ENCODE data around the gene SEZ6L.

The SEZ6L gene

GRCh38 chr22:26168330-26168851, 871 bp upstream of the SEZ6L start:
- no peak overlapping the region for H3K4me3 ChIP-seq (ENCODE audit: low read length, poor library complexity, severe bottlenecking)
- H3K27me3 ChIP-seq (ENCODE audit: insufficient read depth, low read length, poor library complexity, severe bottlenecking), result no peaks in the 10 kb centered on the region
- no peaks in the 10 kb centered on the region for H3K9me3 ChIP-seq (ENCODE audit: insufficient read depth, low read depth, low read length)
- H3K4me1 ChIP-seq (ENCODE audit: insufficient read depth, low read length, poor library complexity, severe bottlenecking), result no peaks in the 10 kb centered on the region
- H3K36me3 ChIP-seq (ENCODE audit: insufficient read depth, low read length), result no peaks in the 10 kb centered on the region
- H2AFZ ChIP-seq (ENCODE audit: low read length), result no peak overlapping the region
- no peaks in the 10 kb centered on the region for H3F3A ChIP-seq (ENCODE audit: low read depth)
- no peaks in the 10 kb centered on the region for H4K20me1 ChIP-seq (ENCODE audit: insufficient read depth, low read length, poor library complexity, severe bottlenecking)
- no peaks in the 10 kb centered on the region for H3K79me2 ChIP-seq (ENCODE audit: insufficient read depth, low read length)
- H3K4me2 ChIP-seq (ENCODE audit: low read depth, low read length, poor library complexity, severe bottlenecking), result no peak overlapping the region
- no peaks in the 10 kb centered on the region for H3K9me2 ChIP-seq (replicated peaks; ENCODE audit: low read depth, low read length)
- no peak overlapping the region for H3K9ac ChIP-seq (ENCODE audit: low read depth, low read length, poor library complexity, severe bottlenecking)
- TF ChIP-seq EZH2phosphoT487 (IDR thresholded peaks at IDR 0.05; ENCODE audit: borderline replicate concordance), result no peak
- TF ChIP-seq, protein P1, sequence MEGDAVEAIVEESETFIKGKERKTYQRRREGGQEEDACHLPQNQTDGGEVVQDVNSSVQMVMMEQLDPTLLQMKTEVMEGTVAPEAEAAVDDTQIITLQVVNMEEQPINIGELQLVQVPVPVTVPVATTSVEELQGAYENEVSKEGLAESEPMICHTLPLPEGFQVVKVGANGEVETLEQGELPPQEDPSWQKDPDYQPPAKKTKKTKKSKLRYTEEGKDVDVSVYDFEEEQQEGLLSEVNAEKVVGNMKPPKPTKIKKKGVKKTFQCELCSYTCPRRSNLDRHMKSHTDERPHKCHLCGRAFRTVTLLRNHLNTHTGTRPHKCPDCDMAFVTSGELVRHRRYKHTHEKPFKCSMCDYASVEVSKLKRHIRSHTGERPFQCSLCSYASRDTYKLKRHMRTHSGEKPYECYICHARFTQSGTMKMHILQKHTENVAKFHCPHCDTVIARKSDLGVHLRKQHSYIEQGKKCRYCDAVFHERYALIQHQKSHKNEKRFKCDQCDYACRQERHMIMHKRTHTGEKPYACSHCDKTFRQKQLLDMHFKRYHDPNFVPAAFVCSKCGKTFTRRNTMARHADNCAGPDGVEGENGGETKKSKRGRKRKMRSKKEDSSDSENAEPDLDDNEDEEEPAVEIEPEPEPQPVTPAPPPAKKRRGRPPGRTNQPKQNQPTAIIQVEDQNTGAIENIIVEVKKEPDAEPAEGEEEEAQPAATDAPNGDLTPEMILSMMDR (conservative IDR thresholded peaks at IDR 0.05; ENCODE audit: low read length), result no peak

- no peak overlapping the region for H3K4me2 ChIP-seq (ENCODE audit: low read depth, low read length, poor library complexity, severe bottlenecking)
- no peaks in the 10 kb centered on the region for H3K4me1 ChIP-seq (ENCODE audit: insufficient read depth, low read length, poor library complexity, severe bottlenecking)
- H2AFZ ChIP-seq (ENCODE audit: low read length), result no peak overlapping the region
- no peaks in the 10 kb centered on the region for H3K9me3 ChIP-seq (ENCODE audit: insufficient read depth, low read depth, low read length)
- no peaks in the 10 kb centered on the region for H3K36me3 ChIP-seq (ENCODE audit: insufficient read depth, low read length)
- no peaks in the 10 kb centered on the region for H3K79me2 ChIP-seq (ENCODE audit: insufficient read depth, low read length)
- H4K20me1 ChIP-seq (ENCODE audit: insufficient read depth, low read length, poor library complexity, severe bottlenecking), result no peaks in the 10 kb centered on the region
- H3K9ac ChIP-seq (ENCODE audit: low read depth, low read length, poor library complexity, severe bottlenecking), result no peak overlapping the region
- no peaks in the 10 kb centered on the region for H3K9me2 ChIP-seq (replicated peaks; ENCODE audit: low read depth, low read length)
- H3K27me3 ChIP-seq (ENCODE audit: insufficient read depth, low read length, poor library complexity, severe bottlenecking), result no peaks in the 10 kb centered on the region
- no peak overlapping the region for H3K4me3 ChIP-seq (ENCODE audit: low read length, poor library complexity, severe bottlenecking)
- H3F3A ChIP-seq (ENCODE audit: low read depth), result no peaks in the 10 kb centered on the region
- TF ChIP-seq EZH2phosphoT487 (IDR thresholded peaks at IDR 0.05; ENCODE audit: borderline replicate concordance), result no peak
- TF ChIP-seq, protein P1 (conservative IDR thresholded peaks at IDR 0.05; ENCODE audit: low read length), result no peak
These were observed 335 bp upstream of the SEZ6L start for GRCh38 chr22:26168939-26169314.

DNA sequence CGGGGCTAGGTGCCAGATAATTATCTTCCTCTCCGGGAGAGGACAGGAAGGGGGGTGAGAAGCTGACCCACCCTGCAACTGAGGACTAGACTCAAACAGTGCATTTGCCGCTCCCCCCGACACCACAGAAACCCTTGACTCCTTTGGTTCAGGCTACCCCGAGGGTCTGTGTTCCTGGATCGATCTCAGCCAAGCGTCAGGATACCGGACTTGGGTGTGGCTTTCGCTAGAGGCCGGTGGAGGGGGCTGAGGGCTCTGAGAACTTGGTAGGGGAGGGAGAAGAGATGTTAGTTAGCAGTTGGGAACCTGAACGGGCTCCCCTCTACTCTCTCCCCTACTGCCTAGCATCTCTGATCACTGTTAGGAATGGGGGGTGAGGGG, 840 bp downstream of the SEZ6L start:
- Histone ChIP-seq H3K4me1 (ENCODE audit: insufficient read depth, low read length, poor library complexity, severe bottlenecking) (no peaks in the 10 kb centered on the region), H3K36me3 (ENCODE audit: insufficient read depth, low read length) (no peaks in the 10 kb centered on the region), H2AFZ (ENCODE audit: low read length) (no peak overlapping the region), H3K79me2 (ENCODE audit: insufficient read depth, low read length) (no peaks in the 10 kb centered on the region), H3F3A (ENCODE audit: low read depth) (no peaks in the 10 kb centered on the region), H3K27me3 (ENCODE audit: insufficient read depth, low read length, poor library complexity, severe bottlenecking) (no peaks in the 10 kb centered on the region), H3K9ac (ENCODE audit: low read depth, low read length, poor library complexity, severe bottlenecking) (no peak overlapping the region), H4K20me1 (ENCODE audit: insufficient read depth, low read length, poor library complexity, severe bottlenecking) (no peaks in the 10 kb centered on the region), H3K9me2 (replicated peaks; ENCODE audit: low read depth, low read length) (no peaks in the 10 kb centered on the region), H3K4me3 (ENCODE audit: low read length, poor library complexity, severe bottlenecking) (no peak overlapping the region), H3K4me2 (ENCODE audit: low read depth, low read length, poor library complexity, severe bottlenecking) (no peak overlapping the region), H3K9me3 (ENCODE audit: insufficient read depth, low read depth, low read length) (no peaks in the 10 kb centered on the region)
- TF ChIP-seq EZH2phosphoT487 (IDR thresholded peaks at IDR 0.05; ENCODE audit: borderline replicate concordance), result no peak
- TF ChIP-seq, protein P1 (conservative IDR thresholded peaks at IDR 0.05; ENCODE audit: low read length), result no peak

All from Loucy (cell line).